Measurements from ENCODE around the gene MDM2.
"Not testable (repeated sequence)": the region's sequence is repeated elsewhere in the genome, so short reads cannot be mapped to it uniquely, and the experiment has no call there.

The MDM2 gene

DNA sequence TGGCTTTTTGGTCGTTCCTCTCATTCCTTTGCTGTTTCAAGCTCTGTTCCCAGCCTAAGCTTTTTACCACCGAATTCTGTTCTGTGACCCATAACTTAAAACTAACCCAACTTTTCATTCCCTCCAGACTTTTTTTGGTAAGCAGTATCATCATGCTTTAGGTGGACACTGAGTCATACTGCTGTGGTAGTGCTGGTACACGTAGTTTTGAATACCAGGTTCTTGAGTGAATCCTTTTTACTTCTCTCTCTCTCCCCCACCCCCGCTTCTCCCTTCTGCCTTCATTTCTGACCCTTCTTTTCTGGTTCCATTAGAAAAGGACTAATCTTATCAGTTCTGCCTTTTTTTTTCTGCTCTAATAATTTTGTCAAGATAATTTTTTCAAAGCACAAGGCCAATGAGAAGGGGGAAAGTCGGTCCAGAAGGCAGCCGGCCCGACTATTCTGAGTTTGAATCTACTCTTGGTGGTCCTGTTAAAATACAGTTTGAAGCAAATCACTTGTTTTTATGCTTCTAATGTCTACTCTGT, 2.3 kb upstream of the MDM2 start:
- no peak for DNase-seq (ENCODE audit: low read depth, low spot score)

DNA sequence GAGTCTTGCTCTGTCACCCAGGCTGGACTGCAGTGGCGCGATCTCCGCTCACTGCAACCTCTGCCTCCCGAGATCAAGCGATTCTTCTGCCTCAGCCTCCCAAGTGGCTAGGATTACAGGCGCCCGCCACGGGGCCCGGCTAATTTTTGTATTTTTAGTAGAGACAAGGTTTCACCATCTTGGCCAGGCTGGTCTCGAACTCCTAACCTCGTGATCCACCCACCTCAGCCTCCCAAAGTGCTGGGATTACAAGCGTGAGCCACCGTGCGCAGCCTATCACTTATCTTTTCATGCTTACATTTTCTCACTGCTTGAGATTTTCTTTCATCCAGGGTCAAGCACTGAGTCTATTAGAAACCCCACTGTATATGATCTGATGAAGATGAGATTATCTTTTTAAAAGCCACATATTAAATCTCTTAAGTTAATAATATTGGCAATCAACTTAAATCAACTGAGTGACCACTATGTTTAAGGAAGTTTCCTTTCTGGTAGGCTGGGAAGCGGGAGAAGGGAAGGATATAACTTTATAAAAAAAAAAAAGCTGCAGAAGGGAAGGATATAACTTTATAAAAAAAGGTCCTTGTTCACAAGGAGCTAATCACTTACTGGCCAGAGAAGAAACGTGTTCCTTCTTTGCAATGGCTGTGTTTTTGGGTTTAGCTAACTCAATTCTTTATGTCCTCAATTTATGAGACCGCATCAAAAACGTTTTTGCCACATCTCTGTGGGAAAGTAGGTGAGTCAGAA, 1.3 kb upstream of the MDM2 start:
- DNase-seq (ENCODE audit: low read depth, low spot score) = no peak

DNA sequence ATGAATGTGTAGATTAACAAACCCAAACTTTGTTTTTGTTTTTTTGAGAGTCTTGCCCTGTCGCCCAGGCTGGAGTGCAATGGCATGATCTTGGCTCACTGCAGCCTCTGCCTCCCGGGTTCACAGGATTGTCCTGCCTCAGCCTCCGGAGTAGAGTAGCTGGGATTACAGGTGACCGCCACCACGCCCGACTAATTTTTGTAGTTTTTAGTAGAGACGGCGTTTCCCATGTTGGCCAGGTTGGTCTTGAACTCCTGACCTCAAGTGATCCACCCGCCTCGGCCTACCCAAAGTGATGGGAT, 752 bp upstream of the MDM2 start:
- not testable (repeated sequence) for DNase-seq (ENCODE audit: low read depth, low spot score)

- peak; percentile 14 for DNase-seq (ENCODE audit: low read depth, low spot score)
Observed at GRCh38 chr12:68808388-68809189, 612 bp downstream of the MDM2 start.

DNA sequence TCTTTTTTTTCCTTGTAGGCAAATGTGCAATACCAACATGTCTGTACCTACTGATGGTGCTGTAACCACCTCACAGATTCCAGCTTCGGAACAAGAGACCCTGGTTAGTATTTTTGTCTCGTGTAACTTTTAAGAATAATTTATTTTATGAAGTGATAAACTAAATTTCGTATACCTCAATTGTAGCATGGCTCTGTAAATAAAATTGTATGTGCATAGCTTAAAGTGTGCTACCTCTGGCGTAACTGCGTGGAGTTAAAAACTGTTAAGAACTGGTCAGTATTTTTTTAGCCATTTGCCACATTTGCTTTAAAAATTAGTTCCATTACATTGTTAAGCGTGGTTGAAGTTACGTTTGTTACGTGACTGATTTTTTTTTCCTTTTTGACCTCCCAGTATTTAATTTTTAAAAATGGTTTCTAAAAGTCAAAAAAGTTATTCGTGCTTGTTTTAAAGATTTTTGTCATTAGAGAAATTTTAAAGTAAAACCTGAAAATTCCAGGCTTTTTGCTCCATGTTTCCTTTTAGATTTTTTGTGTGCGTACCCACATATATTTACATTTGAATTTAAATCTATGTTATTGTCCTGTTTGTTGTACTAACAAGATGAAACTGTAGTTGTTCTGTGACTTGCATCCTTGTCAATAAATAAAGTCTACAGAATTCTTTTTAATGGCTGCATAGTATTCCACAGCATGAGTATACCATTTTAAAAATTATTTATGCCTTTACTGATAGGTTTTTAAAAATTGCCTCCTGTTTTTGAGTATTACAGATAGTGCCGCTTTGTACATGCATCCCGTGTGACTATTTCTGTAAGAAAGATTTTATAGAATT, 1.4 kb downstream of the MDM2 start:
- DNase-seq (ENCODE audit: low read depth, low spot score) = no peak

- DNase-seq (ENCODE audit: low read depth, low spot score) = not testable (repeated sequence)
Observed at GRCh38 chr12:68810027-68810389, 2.0 kb downstream of the MDM2 start.

GRCh38 chr12:68811573-68811972, 3.6 kb downstream of the MDM2 start:
- DNase-seq (ENCODE audit: low read depth, low spot score) = not testable (repeated sequence)

- DNase-seq (ENCODE audit: low read depth, low spot score) = no peak
Observed at GRCh38 chr12:68812553-68813241, 4.7 kb downstream of the MDM2 start.

DNA sequence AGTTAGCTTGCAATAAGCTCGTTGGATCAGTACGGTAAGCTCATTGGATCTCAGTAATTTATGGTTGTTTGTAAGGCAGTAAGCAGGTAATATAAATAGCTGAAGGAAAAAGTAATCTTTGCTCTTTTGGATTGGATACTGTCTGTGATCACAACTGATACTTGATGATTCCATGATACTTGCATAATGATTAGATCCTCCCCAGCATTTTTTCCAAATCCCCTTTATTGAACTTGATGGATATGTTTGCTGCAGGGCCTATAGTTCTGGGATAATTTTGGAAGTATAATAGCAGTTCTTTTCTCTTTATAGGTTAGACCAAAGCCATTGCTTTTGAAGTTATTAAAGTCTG, 5.2 kb downstream of the MDM2 start:
- no peak for DNase-seq (ENCODE audit: low read depth, low spot score)

- DNase-seq (ENCODE audit: low read depth, low spot score) = no peak
Observed at GRCh38 chr12:68814490-68815231, 6.7 kb downstream of the MDM2 start.

- DNase-seq (ENCODE audit: low read depth, low spot score) = no peak
Observed at GRCh38 chr12:68815232-68815927, 7.4 kb downstream of the MDM2 start.

DNA sequence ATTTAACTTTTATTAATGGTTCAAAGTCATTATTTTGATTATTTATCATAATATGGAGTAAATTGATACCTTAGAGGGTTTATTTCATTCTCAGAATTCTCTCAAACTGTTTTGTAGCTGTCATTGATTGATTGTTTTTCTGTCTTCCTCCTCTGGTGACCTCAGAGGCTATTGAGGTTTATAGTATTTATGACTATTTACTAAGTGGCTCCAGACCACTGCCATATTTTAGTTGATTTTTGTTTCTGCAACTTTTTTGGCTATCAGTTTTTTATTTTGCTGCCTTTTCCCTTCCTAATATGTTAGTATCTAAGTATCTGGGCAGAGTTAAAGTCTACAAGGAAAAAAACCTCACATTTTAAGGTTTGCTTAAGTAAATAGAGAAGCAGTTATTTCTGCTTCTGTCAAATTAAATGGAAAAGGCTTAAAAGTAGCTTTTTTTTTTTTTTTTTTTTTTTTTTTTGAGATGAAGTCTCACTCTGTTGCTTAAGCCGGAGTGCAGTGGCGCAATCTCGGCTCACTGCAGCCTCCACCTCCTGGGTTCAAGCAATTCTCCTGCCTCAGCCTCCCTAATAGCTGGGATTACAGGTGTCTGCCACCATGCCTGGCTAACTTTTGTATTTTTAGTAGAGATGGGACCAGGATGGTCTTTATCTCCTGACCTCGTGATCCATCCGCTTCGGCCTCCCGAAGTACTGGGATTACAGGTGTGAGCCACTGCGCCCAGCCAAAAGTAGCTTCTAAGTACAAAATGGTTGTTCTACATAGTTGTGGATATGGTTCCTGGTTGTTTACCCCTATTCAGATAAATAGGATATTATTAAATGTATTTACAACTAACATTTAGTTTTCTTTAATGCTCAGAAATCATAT, 8.2 kb downstream of the MDM2 start:
- DNase-seq (ENCODE audit: low read depth, low spot score) = no peak

DNA sequence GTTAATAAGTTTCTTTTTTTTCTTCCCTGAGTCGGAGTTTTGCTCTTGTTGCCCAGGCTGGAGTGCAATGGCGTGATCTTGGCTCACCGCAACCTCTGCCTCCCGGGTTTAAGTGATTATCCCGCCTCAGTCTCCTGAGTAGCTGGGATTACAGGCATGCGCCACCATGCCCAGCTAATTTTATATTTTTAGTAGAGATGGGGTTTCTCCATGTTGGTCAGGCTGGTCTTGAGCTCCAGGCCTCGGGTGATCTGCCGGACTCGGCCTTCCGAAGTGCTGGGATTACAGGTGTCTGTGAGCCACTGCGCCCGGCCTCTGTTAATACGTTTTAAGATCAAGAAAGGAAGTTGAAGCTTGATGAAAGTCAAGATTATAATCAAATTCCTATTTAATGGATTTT, 11.5 kb downstream of the MDM2 start:
- DNase-seq (ENCODE audit: low read depth, low spot score) = not testable (repeated sequence)

DNA sequence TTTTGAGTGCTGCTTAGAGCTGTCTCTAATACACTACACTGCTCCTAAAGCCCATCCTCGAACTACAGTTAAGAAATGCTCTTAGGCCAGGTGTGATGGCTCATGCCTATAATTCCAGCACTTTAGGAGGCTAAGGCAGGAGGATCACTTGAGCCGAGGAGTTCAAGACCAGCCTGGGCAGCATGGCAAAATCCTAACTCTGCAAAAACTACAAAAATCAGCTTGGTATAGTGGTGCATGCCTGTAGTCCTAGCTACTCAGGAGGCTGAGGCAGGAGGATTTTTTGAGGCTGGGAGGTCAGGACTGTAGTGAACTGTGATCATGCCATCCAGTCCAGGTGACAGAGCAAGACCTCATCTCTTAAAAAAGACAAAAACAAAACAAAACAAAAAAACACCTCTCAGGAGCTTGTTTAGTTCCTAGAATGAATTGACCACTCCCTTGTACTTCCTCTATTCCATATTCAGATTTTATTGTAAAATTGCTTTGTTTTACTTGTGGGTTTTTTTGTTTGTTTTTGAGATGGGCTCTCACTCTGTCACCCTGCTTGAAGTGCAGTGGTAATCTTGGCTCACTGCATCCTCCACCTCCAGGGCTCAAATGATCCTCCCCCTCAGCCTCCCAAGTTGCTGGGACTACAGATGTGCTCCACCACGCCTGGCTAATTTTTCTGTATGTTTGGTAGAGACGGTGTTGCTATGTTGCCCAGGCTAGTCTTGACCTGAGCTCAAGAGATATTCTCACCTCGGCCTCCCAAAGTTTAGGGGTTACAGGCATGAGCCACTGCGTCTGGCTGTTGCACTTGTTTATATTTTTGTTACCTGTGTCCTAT, 13.6 kb downstream of the MDM2 start:
- no peak for DNase-seq (ENCODE audit: low read depth, low spot score)

DNA sequence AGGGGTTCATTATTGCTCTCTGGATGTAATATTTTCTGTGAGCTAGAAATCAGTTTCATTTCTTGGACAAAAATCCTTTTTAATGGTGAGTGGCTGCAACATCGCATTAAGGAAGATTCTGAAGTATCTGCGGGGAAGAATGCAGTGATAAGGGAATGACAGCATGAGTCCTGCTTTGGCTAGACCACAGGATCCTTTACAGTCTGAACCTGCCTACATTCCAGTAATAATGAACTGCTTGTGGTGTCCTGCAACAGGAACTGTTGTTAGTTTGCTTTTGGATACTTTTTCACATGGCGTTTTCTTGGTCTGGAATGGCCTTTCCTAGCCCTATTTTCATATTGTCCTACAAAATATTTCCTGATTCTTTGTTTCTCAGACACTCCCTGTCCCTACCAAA, 15.7 kb downstream of the MDM2 start:
- no peak for DNase-seq (ENCODE audit: low read depth, low spot score)

DNA sequence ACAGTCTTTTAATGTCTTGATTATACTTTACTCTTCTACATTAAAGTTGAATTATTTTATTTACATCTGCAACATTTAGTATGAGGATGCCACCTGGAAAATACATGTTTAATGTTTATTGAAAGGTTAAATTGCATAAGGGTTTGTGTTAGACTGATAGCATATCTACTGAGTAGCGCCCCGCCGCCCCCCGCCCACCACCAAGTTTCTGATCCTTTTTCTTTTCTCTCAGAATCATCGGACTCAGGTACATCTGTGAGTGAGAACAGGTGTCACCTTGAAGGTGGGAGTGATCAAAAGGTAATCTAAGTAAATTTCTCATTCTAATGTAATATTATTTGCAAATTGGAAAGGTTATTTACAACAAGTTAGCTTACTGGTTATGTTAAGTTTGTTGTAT, 16.2 kb downstream of the MDM2 start:
- no peak for DNase-seq (ENCODE audit: low read depth, low spot score)

- DNase-seq (ENCODE audit: low read depth, low spot score) = no peak
Observed at GRCh38 chr12:68824597-68825250, 16.7 kb downstream of the MDM2 start.

All from activated CD4-positive, CD25-positive, alpha-beta regulatory T cell treated with anti-CD3 and anti-CD28 coated beads, Interleukin-2, amount 50 U/mL, for 16 hours (primary cell).